Measurements from ENCODE around the gene NPHS1.

The NPHS1 gene

DNA sequence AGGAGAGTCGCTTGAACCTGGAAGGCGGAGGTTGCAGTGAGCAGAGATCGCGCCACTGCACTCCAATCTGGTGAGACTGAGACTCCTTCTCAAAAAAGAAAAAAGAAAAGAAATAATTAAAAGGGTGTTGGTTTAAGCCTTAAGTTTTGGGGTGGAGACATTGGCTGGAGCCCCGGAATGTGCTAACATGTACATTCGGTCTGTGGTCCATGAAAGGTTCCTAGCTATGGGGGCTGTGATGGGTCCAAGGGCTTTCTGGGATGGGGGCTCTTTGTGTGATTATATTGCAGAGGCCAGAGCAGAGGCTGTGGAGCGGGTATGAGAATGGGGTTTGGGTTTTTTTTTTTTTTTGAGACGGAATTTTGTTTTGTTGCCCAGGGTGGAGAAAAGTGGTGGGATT lies 33.6 kb upstream of the NPHS1 start:
- no peak overlapping the region for H3K27ac ChIP-seq
- no peak for TF ChIP-seq ZFX (IDR thresholded peaks at IDR 0.05)
- TF ChIP-seq, protein P1, sequence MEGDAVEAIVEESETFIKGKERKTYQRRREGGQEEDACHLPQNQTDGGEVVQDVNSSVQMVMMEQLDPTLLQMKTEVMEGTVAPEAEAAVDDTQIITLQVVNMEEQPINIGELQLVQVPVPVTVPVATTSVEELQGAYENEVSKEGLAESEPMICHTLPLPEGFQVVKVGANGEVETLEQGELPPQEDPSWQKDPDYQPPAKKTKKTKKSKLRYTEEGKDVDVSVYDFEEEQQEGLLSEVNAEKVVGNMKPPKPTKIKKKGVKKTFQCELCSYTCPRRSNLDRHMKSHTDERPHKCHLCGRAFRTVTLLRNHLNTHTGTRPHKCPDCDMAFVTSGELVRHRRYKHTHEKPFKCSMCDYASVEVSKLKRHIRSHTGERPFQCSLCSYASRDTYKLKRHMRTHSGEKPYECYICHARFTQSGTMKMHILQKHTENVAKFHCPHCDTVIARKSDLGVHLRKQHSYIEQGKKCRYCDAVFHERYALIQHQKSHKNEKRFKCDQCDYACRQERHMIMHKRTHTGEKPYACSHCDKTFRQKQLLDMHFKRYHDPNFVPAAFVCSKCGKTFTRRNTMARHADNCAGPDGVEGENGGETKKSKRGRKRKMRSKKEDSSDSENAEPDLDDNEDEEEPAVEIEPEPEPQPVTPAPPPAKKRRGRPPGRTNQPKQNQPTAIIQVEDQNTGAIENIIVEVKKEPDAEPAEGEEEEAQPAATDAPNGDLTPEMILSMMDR (conservative IDR thresholded peaks at IDR 0.05), result no peak

DNA sequence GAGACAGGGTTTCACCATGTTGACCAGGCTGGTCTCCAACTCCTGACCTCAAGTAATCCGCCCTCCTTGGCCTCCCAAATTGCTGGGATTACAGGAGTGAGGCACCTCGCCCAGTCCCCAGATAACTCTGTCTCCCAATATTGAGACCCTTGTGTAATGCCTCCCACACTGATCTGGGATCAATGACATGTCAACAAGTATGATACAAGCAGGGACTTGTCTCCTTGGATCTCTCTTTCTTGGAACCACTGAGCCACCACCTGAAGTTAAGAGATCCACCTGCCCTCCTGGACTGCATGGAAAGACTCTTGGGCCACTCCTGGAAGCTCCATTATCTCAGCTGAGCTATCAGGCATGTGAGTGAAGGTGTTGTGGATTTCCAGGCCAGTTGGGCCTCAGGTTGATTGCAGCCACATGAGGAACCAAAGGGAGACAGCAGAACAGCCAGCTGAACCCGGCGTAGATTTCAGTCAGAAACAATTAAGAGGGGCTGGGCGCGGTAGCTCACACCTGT lies 33.0 kb upstream of the NPHS1 start:
- H3K27ac ChIP-seq, result no peak overlapping the region
- TF ChIP-seq, protein P1 (conservative IDR thresholded peaks at IDR 0.05), result no peak
- TF ChIP-seq ZFX (IDR thresholded peaks at IDR 0.05), result no peak

DNA sequence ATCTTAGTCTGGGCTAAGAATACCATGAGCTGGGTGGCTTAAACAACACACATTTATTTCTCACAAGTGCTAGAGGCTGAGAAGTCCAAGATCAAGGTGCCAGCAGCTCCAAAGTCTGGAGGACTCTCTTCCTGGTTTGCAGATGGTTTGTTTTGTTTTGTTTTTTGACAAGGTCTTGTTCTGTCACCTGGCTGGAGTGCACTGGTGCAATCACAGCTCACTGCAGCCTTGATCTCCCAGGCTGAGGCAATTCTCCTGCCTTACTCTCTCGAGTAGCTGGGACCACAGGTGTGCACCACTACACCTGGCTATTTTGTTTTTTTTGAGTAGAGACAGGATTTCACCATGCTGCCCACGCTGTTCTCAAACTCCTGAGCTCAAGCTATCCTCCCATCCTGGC lies 31.6 kb upstream of the NPHS1 start:
- no peak for TF ChIP-seq ZFX (IDR thresholded peaks at IDR 0.05)
- TF ChIP-seq, protein P1 (conservative IDR thresholded peaks at IDR 0.05), result no peak
- no peak overlapping the region for H3K27ac ChIP-seq

DNA sequence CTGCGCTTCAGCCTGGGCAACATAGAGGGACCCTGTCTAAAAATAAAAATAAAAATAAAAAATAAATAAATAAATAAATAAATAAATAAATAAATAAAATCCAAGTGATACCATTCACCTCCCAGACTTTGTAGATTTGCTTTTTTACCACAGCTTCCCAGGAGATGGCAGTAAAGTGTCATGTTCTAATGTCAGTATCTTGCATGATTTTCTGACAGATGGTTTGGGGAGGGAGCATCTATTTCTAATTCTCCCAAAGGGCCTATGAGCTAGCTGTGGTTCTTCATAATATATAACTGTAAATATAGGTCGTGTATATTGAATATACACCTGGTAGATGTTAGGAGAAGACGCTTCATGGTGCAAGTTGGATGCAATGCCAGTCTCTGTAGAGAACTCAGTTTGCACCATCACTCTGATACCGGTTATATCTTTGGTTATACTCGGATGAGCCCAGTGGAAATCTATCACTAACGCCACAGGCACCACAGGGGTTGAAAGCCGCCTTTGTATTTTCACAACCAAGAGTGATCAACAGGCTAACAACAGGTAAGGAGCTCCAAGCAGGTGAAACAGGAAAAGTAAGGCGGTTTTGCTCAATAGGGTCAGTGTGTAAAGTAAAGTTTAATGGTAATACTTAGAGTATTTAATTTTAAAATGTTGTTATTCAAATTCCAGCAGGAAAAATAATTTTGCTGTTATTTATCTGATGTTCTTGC lies 30.0 kb upstream of the NPHS1 start:
- H3K27ac ChIP-seq, result no peak overlapping the region
- TF ChIP-seq, protein P1 (conservative IDR thresholded peaks at IDR 0.05), result no peak; the same call in 1 of the 2 replicates
- no peak for TF ChIP-seq ZFX (IDR thresholded peaks at IDR 0.05)

DNA sequence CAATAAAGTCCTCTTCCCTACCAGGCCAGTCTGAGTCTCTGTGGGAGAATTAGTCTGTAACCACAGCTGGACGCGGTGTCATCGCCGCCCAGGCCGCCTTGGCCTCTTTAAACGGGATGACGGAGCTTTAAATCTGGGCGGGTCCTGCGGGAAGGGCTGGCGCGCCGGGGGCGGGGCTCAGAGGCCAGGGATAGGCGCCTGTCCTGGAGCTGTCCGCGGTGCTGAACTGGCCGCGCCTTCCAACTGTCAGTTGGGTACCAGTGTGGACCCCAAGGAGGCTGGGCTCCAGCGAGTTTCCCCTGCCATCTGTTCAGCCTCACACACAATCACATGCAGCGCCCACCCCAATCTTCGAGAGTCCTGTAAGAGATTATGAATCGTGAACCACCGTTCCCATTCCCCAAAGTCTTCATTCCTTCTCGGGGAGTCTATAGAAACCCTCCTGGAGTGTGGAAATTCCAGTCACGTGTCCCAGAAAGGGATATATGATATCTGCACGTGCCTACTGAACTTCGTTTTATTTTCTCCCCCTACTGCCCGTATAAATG lies 27.5 kb upstream of the NPHS1 start:
- no peak for TF ChIP-seq ZFX (IDR thresholded peaks at IDR 0.05)
- TF ChIP-seq, protein P1 (conservative IDR thresholded peaks at IDR 0.05), result no peak
- no peak overlapping the region for H3K27ac ChIP-seq

DNA sequence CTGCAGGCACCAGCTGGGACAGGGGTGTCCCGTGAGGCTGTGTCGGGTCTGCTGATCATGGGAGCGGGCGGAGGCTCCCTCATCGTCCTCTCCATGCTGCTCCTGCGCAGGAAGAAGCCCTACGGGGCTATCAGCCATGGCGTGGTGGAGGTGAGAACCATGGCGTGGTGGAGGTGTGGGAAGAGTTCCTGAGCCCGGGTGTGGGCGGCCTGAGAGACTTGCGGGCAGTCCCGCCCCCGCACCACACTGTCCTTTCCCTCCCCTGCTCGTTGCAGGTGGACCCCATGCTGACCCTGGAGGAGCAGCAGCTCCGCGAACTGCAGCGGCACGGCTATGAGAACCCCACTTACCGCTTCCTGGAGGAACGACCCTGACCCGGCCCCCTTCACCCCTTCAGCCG lies 26.8 kb upstream of the NPHS1 start:
- H3K27ac ChIP-seq, result no peak overlapping the region
- TF ChIP-seq ZFX (IDR thresholded peaks at IDR 0.05), result no peak
- TF ChIP-seq, protein P1 (conservative IDR thresholded peaks at IDR 0.05), result no peak

DNA sequence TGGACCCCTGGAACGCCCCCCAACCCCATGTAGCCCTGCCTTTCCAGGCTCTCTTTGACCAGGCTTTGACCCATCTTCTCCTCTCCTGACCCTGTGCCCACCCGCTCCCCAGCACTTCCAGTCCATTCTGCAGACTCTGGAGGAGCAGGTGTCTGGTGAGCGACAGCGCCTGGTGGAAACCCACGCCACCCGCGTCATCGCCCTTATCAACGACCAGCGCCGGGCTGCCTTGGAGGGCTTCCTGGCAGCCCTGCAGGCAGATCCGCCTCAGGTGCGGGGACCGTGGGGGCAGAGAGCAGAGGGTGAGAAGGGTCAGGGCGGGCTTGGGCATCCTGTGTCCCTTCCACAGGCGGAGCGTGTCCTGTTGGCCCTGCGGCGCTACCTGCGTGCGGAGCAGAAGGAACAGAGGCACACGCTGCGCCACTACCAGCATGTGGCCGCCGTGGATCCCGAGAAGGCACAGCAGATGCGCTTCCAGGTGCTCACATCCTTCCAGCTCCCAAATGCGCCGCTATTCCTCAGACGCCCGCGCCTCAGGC lies 22.2 kb upstream of the NPHS1 start:
- TF ChIP-seq, protein P1 (conservative IDR thresholded peaks at IDR 0.05), result no peak
- TF ChIP-seq ZFX (IDR thresholded peaks at IDR 0.05), result no peak
- H3K27ac ChIP-seq, result no peak overlapping the region

Data from C4-2B (cell line).